ENCODE data around the gene MSMP. TPM values are rescaled to one million over a fixed set of nuclear protein-coding genes. Genes with fewer than 3 reads are reported as not detected.

MSMP gene
- total RNA-seq, 1 donor from 2014 or later: not detected

GRCh38 chr9:35766997-35767396, 12.9 kb upstream of the MSMP start:
- H2AFZ ChIP-seq (replicated peaks): no peak overlapping the region
- peaks cover 30% of the 10 kb centered on the region for H4K20me1 ChIP-seq (ENCODE audit: low read depth)
- peaks cover 35% of the 10 kb centered on the region for H3K79me2 ChIP-seq (ENCODE audit: low read depth)
- H3K4me1 ChIP-seq: peaks cover 13% of the 10 kb centered on the region
- no peaks in the 10 kb centered on the region for H3K4me1 Mint-ChIP-seq
- H3K27me3 ChIP-seq: no peaks in the 10 kb centered on the region
- no peak overlapping the region for H3K27ac ChIP-seq
- no peaks in the 10 kb centered on the region for H3K9me3 Mint-ChIP-seq
- no peak overlapping the region for H3K4me3 Mint-ChIP-seq
- no peaks in the 10 kb centered on the region for H3K36me3 Mint-ChIP-seq
- no peaks in the 10 kb centered on the region for H3K36me3 ChIP-seq
- H3K4me3 ChIP-seq: no peak overlapping the region
- H3F3A ChIP-seq (ENCODE audit: low read depth): peaks cover 14% of the 10 kb centered on the region
- no peaks in the 10 kb centered on the region for H3K27me3 Mint-ChIP-seq (ENCODE audit: insufficient read depth, low read depth)
- no peaks in the 10 kb centered on the region for H3K9me3 ChIP-seq (ENCODE audit: low read depth)
- H3K27ac Mint-ChIP-seq: no peak overlapping the region
- TF ChIP-seq CTCF (IDR thresholded peaks at IDR 0.05): no peak
- TF ChIP-seq EZH2phosphoT487 (IDR thresholded peaks at IDR 0.05): no peak
- no peak for TF ChIP-seq EZH2 (IDR thresholded peaks at IDR 0.05)
- H3K4me2 ChIP-seq: no peak overlapping the region
- no peak for DNase-seq (ENCODE audit: low spot score)
- H3K9ac ChIP-seq: no peak overlapping the region

- Histone ChIP-seq H3K9me3 (ENCODE audit: low read depth) (no peaks in the 10 kb centered on the region), H3K27me3 (no peaks in the 10 kb centered on the region), H3K4me2 (no peak overlapping the region), H3K9ac (no peak overlapping the region), H3K36me3 (no peaks in the 10 kb centered on the region), H4K20me1 (ENCODE audit: low read depth) (peaks cover 19% of the 10 kb centered on the region), H3K4me3 (no peak overlapping the region), H3K4me1 (peaks cover 18% of the 10 kb centered on the region), H2AFZ (replicated peaks) (no peak overlapping the region), H3F3A (ENCODE audit: low read depth) (peaks cover 16% of the 10 kb centered on the region), H3K27ac (no peak overlapping the region), H3K79me2 (ENCODE audit: low read depth) (peaks cover 67% of the 10 kb centered on the region)
- Mint-ChIP-seq H3K9me3 (no peaks in the 10 kb centered on the region), H3K27me3 (ENCODE audit: insufficient read depth, low read depth) (no peaks in the 10 kb centered on the region), H3K36me3 (peaks cover 2% of the 10 kb centered on the region), H3K27ac (no peak overlapping the region), H3K4me3 (no peak overlapping the region), H3K4me1 (peaks cover 12% of the 10 kb centered on the region)
- TF ChIP-seq EZH2 (IDR thresholded peaks at IDR 0.05) (no peak), CTCF (IDR thresholded peaks at IDR 0.05) (no peak), EZH2phosphoT487 (IDR thresholded peaks at IDR 0.05) (no peak)
- DNase-seq (ENCODE audit: low spot score): no peak
These were observed 9.7 kb upstream of the MSMP start for GRCh38 chr9:35763803-35764202.

GRCh38 chr9:35763181-35763580, 9.1 kb upstream of the MSMP start:
- H3K36me3 ChIP-seq: no peaks in the 10 kb centered on the region
- H3K9ac ChIP-seq: no peak overlapping the region
- no peak overlapping the region for H2AFZ ChIP-seq (replicated peaks)
- DNase-seq (ENCODE audit: low spot score): no peak
- Mint-ChIP-seq H3K36me3 (peaks cover 2% of the 10 kb centered on the region), H3K27me3 (ENCODE audit: insufficient read depth, low read depth) (no peaks in the 10 kb centered on the region), H3K4me3 (no peak overlapping the region), H3K4me1 (peaks cover 16% of the 10 kb centered on the region), H3K9me3 (no peaks in the 10 kb centered on the region), H3K27ac (no peak overlapping the region)
- H3K4me3 ChIP-seq: no peak overlapping the region
- H3K79me2 ChIP-seq (ENCODE audit: low read depth): peaks cover 74% of the 10 kb centered on the region
- peaks cover 25% of the 10 kb centered on the region for H3K4me1 ChIP-seq
- no peaks in the 10 kb centered on the region for H3K27me3 ChIP-seq
- peaks cover 13% of the 10 kb centered on the region for H4K20me1 ChIP-seq (ENCODE audit: low read depth)
- TF ChIP-seq CTCF (IDR thresholded peaks at IDR 0.05) (no peak), EZH2phosphoT487 (IDR thresholded peaks at IDR 0.05) (no peak), EZH2 (IDR thresholded peaks at IDR 0.05) (no peak)
- H3K27ac ChIP-seq: peak overlapping the region; percentile 69
- H3K9me3 ChIP-seq (ENCODE audit: low read depth): no peaks in the 10 kb centered on the region
- H3F3A ChIP-seq (ENCODE audit: low read depth): peaks cover 18% of the 10 kb centered on the region
- peak overlapping the region; percentile 53 for H3K4me2 ChIP-seq

Data from neural progenitor cell (in vitro differentiated cells).